HepG2 (cell line): ENCODE measurements around the gene PPP4R4. TPM values are rescaled to one million over a fixed set of nuclear protein-coding genes. Genes with fewer than 3 reads are reported as not detected.

Experiments
- ARNT2 ChIP-seq: sonication (generic); formaldehyde crosslinking; IDR thresholded peaks from 2 replicates; pipeline ENCODE4 v1.8.0; 2022; ENCODE audit warnings: mild to moderate bottlenecking, low read depth, missing genetic modification reagents, moderate library complexity
- ASH2L ChIP-seq: fragments of 300-600, 200-600 bp; sonication (generic); IDR thresholded peaks from 2 replicates; pipeline ENCODE4 v1.7.0; 2017; ENCODE audit warnings: low read depth, mild to moderate bottlenecking, moderate library complexity, mixed read lengths, low read length; ENCODE audit not compliant: insufficient read length
- ATF5 ChIP-seq: sonication (generic); formaldehyde crosslinking; IDR thresholded peaks from 2 replicates; pipeline ENCODE4 v1.4.0; 2020; ENCODE audit warnings: mild to moderate bottlenecking, low read depth, missing genetic modification reagents
- HNRNPK ChIP-seq: fragments of 200-400 bp; formaldehyde crosslinking; IDR thresholded peaks from 2 replicates; pipeline ENCODE4 v1.6.1; 2018; ENCODE audit warnings: low read length, low read depth, moderate library complexity, mild to moderate bottlenecking; ENCODE audit not compliant: poor library complexity, severe bottlenecking
- HOMEZ ChIP-seq: IDR thresholded peaks from 2 replicates; pipeline ENCODE4 v1.6.1; 2016; ENCODE audit warnings: low read depth
- HOXA3 ChIP-seq: sonication (generic); formaldehyde crosslinking; IDR thresholded peaks from 2 replicates; pipeline ENCODE4 v1.5.0; 2020; ENCODE audit warnings: missing genetic modification reagents
- HOXA9 ChIP-seq: sonication (generic); formaldehyde crosslinking; IDR thresholded peaks from 2 replicates; pipeline ENCODE4 v1.8.1; 2022; ENCODE audit warnings: missing genetic modification reagents, mild to moderate bottlenecking, moderate library complexity, borderline replicate concordance
- MAFG ChIP-seq: sonication (generic); formaldehyde crosslinking; IDR thresholded peaks from 2 replicates; pipeline ENCODE4 v1.5.1; 2020; ENCODE audit warnings: mild to moderate bottlenecking, missing genetic modification reagents
- MAZ ChIP-seq, 2 experiments: sonication (generic) in 1 of 2; formaldehyde crosslinking in 1 of 2; IDR thresholded peaks; 2 replicates each; pipeline versions ENCODE4 v1.5.0 to v1.6.1; 2012 to 2020; ENCODE audit warnings: low read depth in 2 of 2, mild to moderate bottlenecking in 2 of 2, borderline replicate concordance in 1 of 2, improper control_type of control experiment in 1 of 2, low read length in 1 of 2, missing genetic modification reagents in 1 of 2, moderate library complexity in 1 of 2
- MIER2 ChIP-seq: IDR thresholded peaks from 2 replicates; pipeline ENCODE4 v1.6.1; 2016; ENCODE audit warnings: missing biosample characterization, missing genetic modification reagents
- PLRG1 ChIP-seq: fragments of 450-650 bp; conservative IDR thresholded peaks from 2 replicates; pipeline ENCODE4 v1.6.1; 2016
- TEAD2 ChIP-seq: sonication (generic); formaldehyde crosslinking; IDR thresholded peaks from 2 replicates; pipeline ENCODE4 v1.9.0; 2021; ENCODE audit warnings: missing genetic modification reagents
- TEAD3 ChIP-seq: optimal IDR thresholded peaks from 2 replicates; pipeline ENCODE3; 2016; ENCODE audit warnings: borderline replicate concordance
- TOPORS ChIP-seq: sonication (generic); formaldehyde crosslinking; IDR thresholded peaks from 2 replicates; pipeline ENCODE4 v1.8.0; 2023; ENCODE audit warnings: mild to moderate bottlenecking, missing genetic modification reagents
- YEATS2 ChIP-seq: sonication (generic); formaldehyde crosslinking; IDR thresholded peaks from 2 replicates; pipeline ENCODE4 v1.4.0; 2020; ENCODE audit warnings: missing genetic modification reagents, borderline replicate concordance
- ZBTB20 ChIP-seq: sonication (generic); formaldehyde crosslinking; IDR thresholded peaks from 2 replicates; pipeline ENCODE4 v1.8.1; 2023; ENCODE audit warnings: missing genetic modification reagents, low read depth, mild to moderate bottlenecking, borderline replicate concordance
- ZHX1 ChIP-seq: sonication (generic); formaldehyde crosslinking; IDR thresholded peaks from 2 replicates; pipeline ENCODE4 v1.8.1; 2022; ENCODE audit warnings: low read depth, mild to moderate bottlenecking, missing genetic modification reagents
- ZKSCAN8 ChIP-seq: IDR thresholded peaks from 2 replicates; pipeline ENCODE4 v1.6.1; 2016; ENCODE audit warnings: borderline replicate concordance, missing genetic modification reagents, missing compliant biosample characterization
- ZNF234 ChIP-seq: sonication (generic); formaldehyde crosslinking; conservative IDR thresholded peaks from 2 replicates; pipeline ENCODE4 v1.5.1; 2020; ENCODE audit warnings: mild to moderate bottlenecking, missing genetic modification reagents
- ZNF260 ChIP-seq: sonication (generic); formaldehyde crosslinking; IDR thresholded peaks from 2 replicates; pipeline ENCODE4 v1.4.0; 2020; ENCODE audit warnings: missing genetic modification reagents, low read depth, mild to moderate bottlenecking, borderline replicate concordance
- ZNF383 ChIP-seq: sonication (generic); formaldehyde crosslinking; IDR thresholded peaks from 2 replicates; pipeline ENCODE4 v1.4.0; 2020; ENCODE audit warnings: missing genetic modification reagents, mild to moderate bottlenecking, borderline replicate concordance
- ZNF414 ChIP-seq: sonication (generic); formaldehyde crosslinking; IDR thresholded peaks from 2 replicates; pipeline ENCODE4 v1.5.0; 2020; ENCODE audit warnings: missing genetic modification reagents
- ZNF510 ChIP-seq: sonication (generic); formaldehyde crosslinking; IDR thresholded peaks from 2 replicates; pipeline ENCODE4 v1.4.0; 2020; ENCODE audit warnings: low read depth, mild to moderate bottlenecking, missing genetic modification reagents
- ZNF552 ChIP-seq: sonication (generic); formaldehyde crosslinking; IDR thresholded peaks from 2 replicates; pipeline ENCODE4 v1.9.0; 2022; ENCODE audit warnings: missing genetic modification reagents, mild to moderate bottlenecking, borderline replicate concordance
- polyA plus RNA-seq, 8 experiments: library from polyadenylated mRNA; depleted of rRNA in 3 of 8; stranded (reverse) in 7 of 8; unstranded in 1 of 8; fragments of >200 nt; fragmentation: Illumina TruSeq in 4 of 8; extraction: Trizol in 4 of 8; gene quantifications; 2 replicates each; pipeline versions ENCODE4 v1.2.1 to v1.2.3, GENCODE V29; 2011 to 2016; ENCODE audit warnings: low read depth in 4 of 8, missing spikeins in 1 of 8, mixed read lengths in 1 of 8; ENCODE audit not compliant: insufficient read depth in 1 of 8
- total RNA-seq, 5 experiments: library from RNA; depleted of rRNA; stranded (reverse); fragments of >200 nt; fragmentation: Illumina TruSeq; extraction: Trizol; gene quantifications; 2 replicates each; pipeline ENCODE4 v1.2.3, GENCODE V29; 2016; ENCODE audit warnings: low read depth in 1 of 5

The PPP4R4 gene
- total and polyA plus RNA-seq, 2 of the 13 experiments (the other 11 are each of a cell fraction or from before 2014, with no cell fraction given), result 9.5 to 19.8 TPM

- TF ChIP-seq ZBTB20, result 0 out of 2 replicates have a peak, but pooled peaks have one; percentile 31
- TF ChIP-seq ASH2L, result no peak
- 0 out of 2 replicates have a peak, but pooled peaks have one; percentile 33 for TF ChIP-seq HOXA3 (CRISPR knock-in tag)
- TF ChIP-seq YEATS2 (CRISPR knock-in tag), result 0 out of 2 replicates have a peak, but pooled peaks have one; percentile 35
- TF ChIP-seq MAZ (IDR thresholded peaks at IDR 0.05; ENCODE audit: borderline replicate concordance, low read depth, low read length), result no peak
- TF ChIP-seq MAZ (CRISPR knock-in tag; IDR thresholded peaks at IDR 0.05; ENCODE audit: low read depth), result 0 out of 2 replicates have a peak, but pooled peaks have one; percentile 36
- TF ChIP-seq ZNF260 (CRISPR knock-in tag), result no peak
- no peak for TF ChIP-seq ZNF383 (CRISPR knock-in tag)
- no peak for TF ChIP-seq ZNF552
- TF ChIP-seq TEAD3, result peak; percentile 82
- 0 out of 2 replicates have a peak, but pooled peaks have one; percentile 25 for TF ChIP-seq MIER2 (CRISPR knock-in tag)
- no peak for TF ChIP-seq ARNT2
- no peak for TF ChIP-seq TEAD2 (CRISPR knock-in tag)
- no peak for TF ChIP-seq ZKSCAN8 (CRISPR knock-in tag)
- TF ChIP-seq HOXA9 (CRISPR knock-in tag), result no peak
- TF ChIP-seq HOMEZ (CRISPR knock-in tag), result no peak
- TF ChIP-seq ZNF414 (CRISPR knock-in tag), result peak; percentile 67; the same call in 1 of the 2 replicates
- no peak for TF ChIP-seq ATF5 (CRISPR knock-in tag)
- TF ChIP-seq ZHX1 (CRISPR knock-in tag), result no peak
- no peak for TF ChIP-seq HNRNPK
- no peak for TF ChIP-seq PLRG1
- TF ChIP-seq MAFG (CRISPR knock-in tag), result no peak
- no peak for TF ChIP-seq ZNF234 (CRISPR knock-in tag)
- no peak for TF ChIP-seq ZNF510
- no peak for TF ChIP-seq TOPORS (CRISPR knock-in tag)
Measured at GRCh38 chr14:94136575-94137331, 37.4 kb upstream of the PPP4R4 start (continued).
